K562 (cell line): ENCODE results near the gene HACD1.

Experiments used
- CBX2 ChIP-seq: fragments of 200-600 bp; sonication (generic); IDR thresholded peaks from one replicate; pipeline ENCODE4 v1.6.1; 2012; ENCODE audit warnings: mild to moderate bottlenecking, low read length, inconsistent platforms; ENCODE audit not compliant: insufficient read depth, poor library complexity, severe bottlenecking
- CTCF ChIP-seq, 3 experiments: IDR thresholded peaks in 2 of 3; conservative IDR thresholded peaks in 1 of 3; 2 replicates each; pipeline ENCODE4 v1.5.1; 2011 to 2012; ENCODE audit warnings: low read length in 3 of 3, mild to moderate bottlenecking in 3 of 3, control low read depth in 2 of 3, improper control_type of control experiment in 1 of 3, inconsistent platforms in 1 of 3, low read depth in 1 of 3, mixed read lengths in 1 of 3, moderate library complexity in 1 of 3; ENCODE audit not compliant: insufficient read depth in 2 of 3
- HDAC2 ChIP-seq: fragments of 450-650 bp; IDR thresholded peaks from 2 replicates; pipeline ENCODE4 v1.6.1; 2016; ENCODE audit warnings: mild to moderate bottlenecking
- HDAC6 ChIP-seq: IDR thresholded peaks from 2 replicates; pipeline ENCODE4 v1.6.1; 2012; ENCODE audit warnings: low read depth, mild to moderate bottlenecking, control low read depth, inconsistent platforms, low read length, moderate library complexity
- RAD21 ChIP-seq, 2 experiments: fragments of 250-450 bp in 1 of 2; fragments of 450-650 bp in 1 of 2; sonication (Bioruptor Pico) in 1 of 2; formaldehyde crosslinking in 1 of 2; IDR thresholded peaks in 1 of 2; conservative IDR thresholded peaks in 1 of 2; 2 replicates each; pipeline versions ENCODE4 v1.4.0 to v1.8.0; 2020 to 2022; ENCODE audit warnings: mild to moderate bottlenecking in 2 of 2, moderate library complexity in 1 of 2
- ZNF778 ChIP-seq: fragments of 450-650 bp; formaldehyde crosslinking; IDR thresholded peaks from 2 replicates; pipeline ENCODE4 v1.4.0; 2020; ENCODE audit warnings: mild to moderate bottlenecking, moderate library complexity
- TF ChIP-seq, protein P1 (sequence below): sonication (generic); formaldehyde crosslinking; IDR thresholded peaks from 2 replicates; pipeline ENCODE4 v1.8.0; 2022; ENCODE audit warnings: missing genetic modification reagents, mild to moderate bottlenecking, borderline replicate concordance

- TF ChIP-seq HDAC2 = no peak
- TF ChIP-seq ZNF778 (CRISPR knock-in tag) = no peak
- no peak for TF ChIP-seq CBX2
- TF ChIP-seq CTCF (IDR thresholded peaks at IDR 0.05 in 2 of 3, conservative IDR thresholded peaks at IDR 0.05 in 1 of 3; ENCODE audit: insufficient read depth in 2 of 3, low read depth in 1 of 3, low read length in 3 of 3) = no peak
- TF ChIP-seq RAD21 (CRISPR knock-in tag; conservative IDR thresholded peaks at IDR 0.05 in 1 of 2, IDR thresholded peaks at IDR 0.05 in 1 of 2) = no peak
- TF ChIP-seq, protein P1, sequence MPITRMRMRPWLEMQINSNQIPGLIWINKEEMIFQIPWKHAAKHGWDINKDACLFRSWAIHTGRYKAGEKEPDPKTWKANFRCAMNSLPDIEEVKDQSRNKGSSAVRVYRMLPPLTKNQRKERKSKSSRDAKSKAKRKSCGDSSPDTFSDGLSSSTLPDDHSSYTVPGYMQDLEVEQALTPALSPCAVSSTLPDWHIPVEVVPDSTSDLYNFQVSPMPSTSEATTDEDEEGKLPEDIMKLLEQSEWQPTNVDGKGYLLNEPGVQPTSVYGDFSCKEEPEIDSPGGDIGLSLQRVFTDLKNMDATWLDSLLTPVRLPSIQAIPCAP = no peak
- TF ChIP-seq HDAC6 = no peak
Observed at GRCh38 chr10:17562614-17563013, 54.6 kb downstream of the HACD1 start.
